MCF 10A (cell line): ENCODE measurements around the gene BNIP3. TPM values are rescaled to one million over a fixed set of nuclear protein-coding genes. Genes with fewer than 3 reads are reported as not detected.

Experiments used
- BruUV-seq: library from RNA; stranded (reverse); fragments of 400-500 nt; replicated peaks from 2 replicates; lab custom pipeline; 2021; lab: Mats Ljungman, UMichigan
- CTCF ChIA-PET: fragments of 300-600 bp; sonication (Branson Sonifier 250); formaldehyde crosslinking; extraction: SDS; loops from one replicate; lab custom pipeline; 2021; ENCODE audit warnings: antibody characterized with exemption, inconsistent platforms; lab: Yijun Ruan, JAX
- POLR2A ChIA-PET: fragments of 300-600, 350-650 bp; sonication (Branson Sonifier 250); formaldehyde crosslinking; extraction: SDS; loops from one replicate; lab custom pipeline; 2020; ENCODE audit warnings: antibody characterized with exemption, inconsistent platforms; lab: Yijun Ruan, JAX
- DNase-seq: peaks from one replicate; pipeline ENCODE4 v3.0.0-alpha.2; 2018; ENCODE audit not compliant: unreplicated experiment
- H3K27ac Mint-ChIP-seq: one replicate; pipeline ENCODE4 v1.8.0; 2022; ENCODE audit warnings: mild to moderate bottlenecking, low read depth, mixed read lengths; ENCODE audit not compliant: unreplicated experiment
- H3K27me3 Mint-ChIP-seq: one replicate; pipeline ENCODE4 v1.8.0; 2022; ENCODE audit warnings: mixed read lengths; ENCODE audit not compliant: insufficient read depth, unreplicated experiment
- H3K36me3 Mint-ChIP-seq: one replicate; pipeline ENCODE4 v1.8.0; 2022; ENCODE audit warnings: mild to moderate bottlenecking, moderate library complexity, mixed read lengths; ENCODE audit not compliant: insufficient read depth, unreplicated experiment
- H3K4me1 Mint-ChIP-seq: one replicate; pipeline ENCODE4 v1.8.0; 2022; ENCODE audit warnings: mixed read lengths; ENCODE audit not compliant: insufficient read depth, unreplicated experiment
- H3K4me3 Mint-ChIP-seq: one replicate; pipeline ENCODE4 v1.8.0; 2022; ENCODE audit warnings: mild to moderate bottlenecking, moderate library complexity, mixed read lengths; ENCODE audit not compliant: unreplicated experiment
- H3K9me3 Mint-ChIP-seq: one replicate; pipeline ENCODE4 v1.8.0; 2022; ENCODE audit warnings: mixed read lengths; ENCODE audit not compliant: unreplicated experiment
- intact Hi-C: fragments of 100-400 bp; cut with micrococcal nuclease; formaldehyde crosslinking; loops from 2 replicates; pipeline ENCODE4 v1.14.1; 2022
- total RNA-seq: library from RNA; stranded (reverse); gene quantifications from 2 replicates; pipeline ENCODE4 v1.2.3, GENCODE V29; 2022
- TF ChIP-seq, protein P1 (sequence below): fragments of 200-600 bp; IDR thresholded peaks from one replicate; pipeline ENCODE4 v1.8.0; 2022; ENCODE audit warnings: antibody characterized with exemption, mild to moderate bottlenecking; ENCODE audit not compliant: unreplicated experiment

BNIP3 gene
- total RNA-seq, 1 experiment from 2014 or later, result 47.0 TPM

DNA sequence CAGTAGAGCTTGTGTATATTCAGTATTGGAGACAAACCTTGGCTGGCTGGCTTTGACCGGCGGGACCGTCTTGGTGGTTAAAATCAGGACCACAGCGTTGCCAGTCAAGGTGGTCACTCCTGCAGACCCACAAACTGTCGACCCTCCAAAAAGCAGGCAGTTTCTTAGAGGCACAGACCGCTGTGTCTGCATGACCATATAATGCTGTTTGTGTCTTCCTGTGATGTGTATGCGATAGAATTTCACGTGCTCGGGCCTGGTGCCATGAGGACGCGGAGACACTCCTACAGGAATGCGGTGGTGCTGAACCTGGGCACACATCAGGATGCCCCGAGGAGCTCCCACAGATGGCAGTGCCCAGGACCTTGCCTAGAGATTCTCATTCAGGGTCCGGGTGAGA, 34.8 kb downstream of the BNIP3 start:
- Mint-ChIP-seq H3K36me3 (peaks cover 69% of the 10 kb centered on the region), H3K27me3 (no peaks in the 10 kb centered on the region), H3K27ac (peak overlapping the region; percentile 78), H3K4me1 (peaks cover 24% of the 10 kb centered on the region), H3K4me3 (no peak overlapping the region), H3K9me3 (no peaks in the 10 kb centered on the region)
- intact Hi-C loops, result loop anchor here (2.0 to 5.0 kb wide), 2 partner anchors 45 to 58 kb away; partner anchors contain the start of gene PPP2R2D
- TF ChIP-seq, protein P1, sequence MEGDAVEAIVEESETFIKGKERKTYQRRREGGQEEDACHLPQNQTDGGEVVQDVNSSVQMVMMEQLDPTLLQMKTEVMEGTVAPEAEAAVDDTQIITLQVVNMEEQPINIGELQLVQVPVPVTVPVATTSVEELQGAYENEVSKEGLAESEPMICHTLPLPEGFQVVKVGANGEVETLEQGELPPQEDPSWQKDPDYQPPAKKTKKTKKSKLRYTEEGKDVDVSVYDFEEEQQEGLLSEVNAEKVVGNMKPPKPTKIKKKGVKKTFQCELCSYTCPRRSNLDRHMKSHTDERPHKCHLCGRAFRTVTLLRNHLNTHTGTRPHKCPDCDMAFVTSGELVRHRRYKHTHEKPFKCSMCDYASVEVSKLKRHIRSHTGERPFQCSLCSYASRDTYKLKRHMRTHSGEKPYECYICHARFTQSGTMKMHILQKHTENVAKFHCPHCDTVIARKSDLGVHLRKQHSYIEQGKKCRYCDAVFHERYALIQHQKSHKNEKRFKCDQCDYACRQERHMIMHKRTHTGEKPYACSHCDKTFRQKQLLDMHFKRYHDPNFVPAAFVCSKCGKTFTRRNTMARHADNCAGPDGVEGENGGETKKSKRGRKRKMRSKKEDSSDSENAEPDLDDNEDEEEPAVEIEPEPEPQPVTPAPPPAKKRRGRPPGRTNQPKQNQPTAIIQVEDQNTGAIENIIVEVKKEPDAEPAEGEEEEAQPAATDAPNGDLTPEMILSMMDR, result no peak
- ChIA-PET CTCF (interaction anchor here (0.7 to 3.0 kb wide), 4 partner anchors 61 to 151 kb away, joined by 3 to 32 read pairs (median 20); no protein-coding TSS in a partner anchor), POLR2A (interaction anchor here (0.8 to 2.0 kb wide), 5 partner anchors 22 to 51 kb away, joined by 3 to 5 read pairs (median 4); no protein-coding TSS in a partner anchor)
- BruUV-seq, result no TSS peak
- DNase-seq, result peak; percentile 48

DNA sequence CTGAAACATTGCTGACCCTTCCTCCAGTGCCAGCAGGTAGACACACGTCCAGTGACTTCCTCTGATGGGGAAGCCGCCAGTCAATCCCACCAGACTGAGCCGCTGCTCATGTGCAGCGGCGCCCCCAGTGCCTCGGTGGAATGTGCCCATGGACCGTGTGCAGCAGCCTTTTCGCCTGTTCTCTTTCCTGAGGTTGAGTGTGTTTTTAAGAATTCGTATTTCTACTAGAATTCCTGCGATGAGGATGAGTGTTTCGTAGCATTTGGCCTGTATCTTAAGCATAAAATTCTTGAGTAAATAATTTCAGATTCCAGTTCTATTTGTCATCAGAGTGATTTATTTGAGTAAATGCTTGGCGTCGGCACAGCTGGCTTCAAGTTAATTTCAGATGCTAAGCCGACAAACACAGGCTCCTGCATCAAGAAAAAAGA, 35.4 kb downstream of the BNIP3 start:
- no peak overlapping the region for H3K4me3 Mint-ChIP-seq
- TF ChIP-seq, protein P1, result no peak
- POLR2A ChIA-PET, result interaction anchor here (1.0 to 1.5 kb wide), 3 partner anchors 26 to 46 kb away, joined by 4 read pairs; no protein-coding TSS in a partner anchor
- CTCF ChIA-PET, result interaction anchor here (0.7 to 2.7 kb wide), 3 partner anchors 60 to 152 kb away, joined by 3 to 24 read pairs (median 15); no protein-coding TSS in a partner anchor
- H3K36me3 Mint-ChIP-seq, result peaks cover 68% of the 10 kb centered on the region
- BruUV-seq, result no TSS peak
- peak overlapping the region; percentile 78 for H3K27ac Mint-ChIP-seq
- peak; percentile 64 for DNase-seq
- no peaks in the 10 kb centered on the region for H3K9me3 Mint-ChIP-seq
- H3K27me3 Mint-ChIP-seq, result no peaks in the 10 kb centered on the region
- intact Hi-C loops, result loop anchor here (2.0 to 5.0 kb wide), 2 partner anchors 44 to 58 kb away; partner anchors contain the start of gene PPP2R2D
- H3K4me1 Mint-ChIP-seq, result peaks cover 24% of the 10 kb centered on the region

DNA sequence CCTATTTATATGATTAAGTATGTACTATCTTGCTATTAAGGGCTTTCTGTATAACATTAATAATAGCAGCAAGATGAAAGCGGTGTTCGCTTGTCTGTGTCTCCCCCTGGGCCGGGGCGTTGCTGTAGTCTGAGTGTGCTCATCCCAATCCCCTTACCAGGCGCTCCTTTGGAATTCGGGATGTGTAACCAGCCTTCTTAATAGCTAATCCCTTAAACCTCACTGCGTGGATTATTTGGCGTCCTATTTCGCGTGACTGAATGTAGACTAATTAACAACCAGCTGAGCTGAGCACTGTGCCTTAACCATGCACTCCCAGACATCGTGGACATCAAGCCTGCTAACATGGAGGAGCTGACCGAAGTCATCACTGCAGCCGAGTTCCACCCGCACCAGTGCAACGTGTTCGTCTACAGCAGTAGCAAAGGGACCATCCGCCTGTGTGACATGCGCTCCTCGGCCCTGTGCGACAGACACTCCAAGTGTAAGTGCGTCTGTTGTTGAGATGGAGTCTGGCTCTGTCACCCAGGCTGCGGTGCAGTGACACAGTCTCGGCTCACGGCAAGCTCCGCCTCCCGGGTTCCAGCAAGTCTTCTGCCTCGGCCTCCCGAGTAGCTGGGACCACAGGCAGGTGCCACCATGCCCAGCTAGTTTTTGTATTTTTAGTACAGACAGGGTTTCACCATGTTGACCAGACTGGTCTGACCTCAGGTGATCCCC, 36.6 kb downstream of the BNIP3 start:
- ChIA-PET CTCF (interaction anchor here (0.6 to 2.7 kb wide), 4 partner anchors 35 to 84 kb away, joined by 3 to 16 read pairs (median 10); no protein-coding TSS in a partner anchor), POLR2A (interaction anchor here (0.7 to 1.2 kb wide), 2 partner anchors 24 to 102 kb away, joined by 3 read pairs; no protein-coding TSS in a partner anchor)
- Mint-ChIP-seq H3K36me3 (peaks cover 70% of the 10 kb centered on the region), H3K4me3 (no peak overlapping the region), H3K27me3 (no peaks in the 10 kb centered on the region), H3K9me3 (no peaks in the 10 kb centered on the region), H3K4me1 (peaks cover 24% of the 10 kb centered on the region), H3K27ac (peak overlapping the region; percentile 78)
- DNase-seq, result no peak
- no TSS peak for BruUV-seq
- TF ChIP-seq, protein P1, result no peak
- intact Hi-C loops, result loop anchor here (5.0 kb wide), 1 partner anchor 43 kb away; the partner anchor contains the start of gene PPP2R2D

DNA sequence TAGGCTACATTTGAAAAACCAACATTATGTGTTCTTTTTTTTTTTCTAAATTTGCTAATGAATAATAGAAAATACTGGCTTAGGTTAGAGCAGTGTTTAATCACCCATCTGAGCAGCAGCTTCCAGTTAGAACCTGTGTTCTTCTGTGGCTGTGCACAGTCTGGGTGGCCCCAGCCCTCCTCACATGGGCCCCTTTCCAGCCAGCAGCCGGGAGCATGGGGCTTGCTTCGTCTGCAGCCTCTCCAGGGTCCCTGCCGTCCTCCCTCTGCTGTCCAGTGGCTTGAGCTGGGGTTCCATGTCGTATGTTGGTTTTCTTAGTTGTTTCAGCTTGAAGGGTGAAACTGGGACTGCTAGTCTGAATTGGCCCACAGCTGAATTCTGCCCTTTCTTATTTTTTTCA, 37.3 kb downstream of the BNIP3 start:
- no TSS peak for BruUV-seq

More for the DNA sequence above, 37.3 kb downstream of the BNIP3 start:
- POLR2A ChIA-PET, result interaction anchor here (0.7 to 1.2 kb wide), 2 partner anchors 24 to 102 kb away, joined by 3 read pairs; no protein-coding TSS in a partner anchor
- Mint-ChIP-seq H3K4me1 (peaks cover 24% of the 10 kb centered on the region), H3K9me3 (no peaks in the 10 kb centered on the region), H3K36me3 (peaks cover 69% of the 10 kb centered on the region), H3K4me3 (no peak overlapping the region), H3K27ac (no peak overlapping the region), H3K27me3 (no peaks in the 10 kb centered on the region)
- DNase-seq, result no peak
- TF ChIP-seq, protein P1, result no peak
- intact Hi-C loops, result no loop called here
- CTCF ChIA-PET, result interaction anchor here (0.6 to 2.7 kb wide), 5 partner anchors 27 to 83 kb away, joined by 3 to 16 read pairs (median 4); no protein-coding TSS in a partner anchor
